HUES48 (cell line): ENCODE data around the gene LANCL3.
"Not testable (repeated sequence)": the region's sequence is repeated elsewhere in the genome, so short reads cannot be mapped to it uniquely, and the experiment has no call there.

Experiments used
- H3K27ac ChIP-seq: one replicate; pipeline ENCODE4 v1.7.0; 2013; ENCODE audit warnings: low read depth, low read length, inconsistent platforms
- H3K27me3 ChIP-seq: 2 replicates; pipeline ENCODE4 v1.6.1; 2013; ENCODE audit warnings: mild to moderate bottlenecking, low read length; ENCODE audit not compliant: control insufficient read depth, insufficient read depth
- H3K36me3 ChIP-seq: 2 replicates; pipeline ENCODE4 v1.6.1; 2013; ENCODE audit warnings: low read length; ENCODE audit not compliant: control insufficient read depth, insufficient read depth
- H3K4me1 ChIP-seq: 2 replicates; pipeline ENCODE4 v1.6.1; 2013; ENCODE audit warnings: mild to moderate bottlenecking, low read length; ENCODE audit not compliant: control insufficient read depth, insufficient read depth
- H3K4me3 ChIP-seq: 2 replicates; pipeline ENCODE4 v1.5.1; 2013; ENCODE audit warnings: mild to moderate bottlenecking, low read depth, low read length
- H3K9ac ChIP-seq: 2 replicates; pipeline ENCODE4 v1.6.1; 2013; ENCODE audit warnings: mild to moderate bottlenecking, low read depth, low read length, moderate library complexity
- H3K9me3 ChIP-seq: 2 replicates; pipeline ENCODE4 v1.6.1; 2013; ENCODE audit warnings: low read length; ENCODE audit not compliant: control insufficient read depth, insufficient read depth

LANCL3 gene

GRCh38 chrX:37609727-37610126 lies 38.3 kb downstream of the LANCL3 start:
- Histone ChIP-seq H3K4me1 (peaks cover 23% of the 10 kb centered on the region), H3K9ac (no peak overlapping the region), H3K36me3 (no peaks in the 10 kb centered on the region), H3K27me3 (peaks cover 6% of the 10 kb centered on the region; the same call in 1 of the 2 replicates), H3K4me3 (no peak overlapping the region), H3K9me3 (no peaks in the 10 kb centered on the region), H3K27ac (no peak overlapping the region)

- Histone ChIP-seq H3K27ac (no peak overlapping the region), H3K9ac (no peak overlapping the region), H3K9me3 (no peaks in the 10 kb centered on the region), H3K4me3 (no peak overlapping the region), H3K4me1 (peaks cover 4% of the 10 kb centered on the region), H3K36me3 (no peaks in the 10 kb centered on the region), H3K27me3 (no peaks in the 10 kb centered on the region)
Measured at GRCh38 chrX:37613933-37614332, 42.5 kb downstream of the LANCL3 start.

- no peak overlapping the region for H3K4me3 ChIP-seq
- no peaks in the 10 kb centered on the region for H3K36me3 ChIP-seq
- no peak overlapping the region for H3K27ac ChIP-seq
- H3K9me3 ChIP-seq: no peaks in the 10 kb centered on the region
- H3K9ac ChIP-seq: no peak overlapping the region
- no peaks in the 10 kb centered on the region for H3K4me1 ChIP-seq
- H3K27me3 ChIP-seq: no peaks in the 10 kb centered on the region; the same call in 1 of the 2 replicates
Measured at GRCh38 chrX:37627602-37628001, 56.1 kb downstream of the LANCL3 start.

GRCh38 chrX:37638047-37638446 lies 66.6 kb downstream of the LANCL3 start:
- Histone ChIP-seq H3K4me1 (0 out of 2 replicates have a peak, but pooled peaks cover 4% of the 10 kb centered on the region), H3K27me3 (no peaks in the 10 kb centered on the region), H3K9me3 (peaks cover 19% of the 10 kb centered on the region; the same call in 1 of the 2 replicates), H3K9ac (no peak overlapping the region), H3K4me3 (no peak overlapping the region), H3K27ac (no peak overlapping the region), H3K36me3 (no peaks in the 10 kb centered on the region)

GRCh38 chrX:37640142-37640541 lies 68.7 kb downstream of the LANCL3 start:
- no peaks in the 10 kb centered on the region for H3K27me3 ChIP-seq
- H3K4me1 ChIP-seq: 0 out of 2 replicates have a peak, but pooled peaks cover 6% of the 10 kb centered on the region
- H3K4me3 ChIP-seq: no peak overlapping the region
- no peak overlapping the region for H3K9ac ChIP-seq
- no peak overlapping the region for H3K27ac ChIP-seq
- H3K36me3 ChIP-seq: no peaks in the 10 kb centered on the region
- peaks cover 10% of the 10 kb centered on the region; the same call in 1 of the 2 replicates for H3K9me3 ChIP-seq

GRCh38 chrX:37641859-37642258 lies 70.4 kb downstream of the LANCL3 start:
- no peaks in the 10 kb centered on the region for H3K36me3 ChIP-seq
- H3K27ac ChIP-seq: no peak overlapping the region
- H3K4me1 ChIP-seq: 0 out of 2 replicates have a peak, but pooled peaks cover 8% of the 10 kb centered on the region
- H3K9ac ChIP-seq: no peak overlapping the region
- no peaks in the 10 kb centered on the region for H3K9me3 ChIP-seq
- no peak overlapping the region for H3K4me3 ChIP-seq
- no peaks in the 10 kb centered on the region for H3K27me3 ChIP-seq

- H3K9ac ChIP-seq: no peak overlapping the region
- no peak overlapping the region for H3K27ac ChIP-seq
- no peaks in the 10 kb centered on the region for H3K36me3 ChIP-seq
- no peak overlapping the region for H3K4me3 ChIP-seq
- 0 out of 2 replicates have a peak, but pooled peaks cover 8% of the 10 kb centered on the region for H3K4me1 ChIP-seq
- H3K27me3 ChIP-seq: no peaks in the 10 kb centered on the region
- H3K9me3 ChIP-seq: no peaks in the 10 kb centered on the region
Measured at GRCh38 chrX:37644381-37645305, 73.2 kb downstream of the LANCL3 start.

GRCh38 chrX:37646254-37646653 lies 74.8 kb downstream of the LANCL3 start:
- no peak overlapping the region for H3K27ac ChIP-seq
- H3K4me3 ChIP-seq: no peak overlapping the region
- no peaks in the 10 kb centered on the region for H3K9me3 ChIP-seq
- no peaks in the 10 kb centered on the region for H3K36me3 ChIP-seq
- no peak overlapping the region for H3K9ac ChIP-seq
- H3K4me1 ChIP-seq: 0 out of 2 replicates have a peak, but pooled peaks cover 3% of the 10 kb centered on the region
- no peaks in the 10 kb centered on the region for H3K27me3 ChIP-seq

GRCh38 chrX:37650879-37651278 lies 79.4 kb downstream of the LANCL3 start:
- H3K27ac ChIP-seq, H3K27me3 ChIP-seq, H3K4me3 ChIP-seq, H3K36me3 ChIP-seq, H3K9me3 ChIP-seq, H3K9ac ChIP-seq: not testable (repeated sequence)
- peaks cover 12% of the 10 kb centered on the region for H3K4me1 ChIP-seq

- H3K9ac ChIP-seq: no peak overlapping the region
- no peak overlapping the region for H3K27ac ChIP-seq
- H3K4me3 ChIP-seq: no peak overlapping the region
- H3K9me3 ChIP-seq: no peaks in the 10 kb centered on the region
- H3K36me3 ChIP-seq: no peaks in the 10 kb centered on the region
- H3K27me3 ChIP-seq: no peaks in the 10 kb centered on the region
- H3K4me1 ChIP-seq: peaks cover 12% of the 10 kb centered on the region
Measured at GRCh38 chrX:37651921-37652452, 80.5 kb downstream of the LANCL3 start.

GRCh38 chrX:37652589-37653231 lies 81.2 kb downstream of the LANCL3 start:
- H3K36me3 ChIP-seq: no peaks in the 10 kb centered on the region
- H3K9ac ChIP-seq: no peak overlapping the region
- no peak overlapping the region for H3K27ac ChIP-seq
- peaks cover 12% of the 10 kb centered on the region for H3K4me1 ChIP-seq
- H3K4me3 ChIP-seq: no peak overlapping the region
- H3K27me3 ChIP-seq: no peaks in the 10 kb centered on the region
- no peaks in the 10 kb centered on the region for H3K9me3 ChIP-seq
